Progenitor cell of endocrine pancreas (in vitro differentiated cells): ENCODE results near the gene TCHHL1. TPM values are rescaled to one million over a fixed set of nuclear protein-coding genes. Genes with fewer than 3 reads are reported as not detected.

Experiments
- DNase-seq: peaks from one replicate; pipeline ENCODE4 v3.0.0; 2021; ENCODE audit warnings: low spot score; ENCODE audit not compliant: unreplicated experiment
- H3K27ac Mint-ChIP-seq: 2 replicates; pipeline ENCODE4 v1.8.0; 2021; ENCODE audit warnings: mild to moderate bottlenecking, moderate library complexity, mixed read lengths
- H3K27me3 Mint-ChIP-seq: 2 replicates; pipeline ENCODE4 v1.8.0; 2021; ENCODE audit warnings: mixed read lengths
- H3K36me3 Mint-ChIP-seq: 2 replicates; pipeline ENCODE4 v1.8.0; 2022; ENCODE audit warnings: mixed read lengths; ENCODE audit not compliant: insufficient read depth
- H3K4me1 Mint-ChIP-seq: 2 replicates; pipeline ENCODE4 v1.8.0; 2021; ENCODE audit warnings: low read depth, mixed read lengths
- H3K4me3 Mint-ChIP-seq: 2 replicates; pipeline ENCODE4 v1.8.0; 2021; ENCODE audit warnings: low read depth, mild to moderate bottlenecking, moderate library complexity, mixed read lengths
- H3K9me3 Mint-ChIP-seq: 2 replicates; pipeline ENCODE4 v1.8.0; 2021; ENCODE audit warnings: low read depth, mixed read lengths
- CTCF ChIP-seq: fragments of 200-600 bp; sonication (generic); IDR thresholded peaks from one replicate; pipeline ENCODE4 v1.5.0; 2021; ENCODE audit warnings: antibody characterized with exemption, mild to moderate bottlenecking; ENCODE audit not compliant: unreplicated experiment
- total RNA-seq: library from RNA; stranded (reverse); gene quantifications from 2 replicates; pipeline ENCODE4 v1.2.1, GENCODE V29; 2021

Gene TCHHL1
- total RNA-seq, 1 donor from 2014 or later, result not detected

GRCh38 chr1:152110860-152111514, 22.1 kb upstream of the TCHHL1 start:
- no peak overlapping the region for H3K4me3 Mint-ChIP-seq
- H3K9me3 Mint-ChIP-seq, result no peaks in the 10 kb centered on the region
- H3K27me3 Mint-ChIP-seq, result peaks cover 4% of the 10 kb centered on the region
- no peaks in the 10 kb centered on the region for H3K4me1 Mint-ChIP-seq
- peaks cover 9% of the 10 kb centered on the region for H3K36me3 Mint-ChIP-seq
- DNase-seq, result no peak
- H3K27ac Mint-ChIP-seq, result no peak overlapping the region
- TF ChIP-seq CTCF, result no peak

GRCh38 chr1:152110365-152110859, 21.5 kb upstream of the TCHHL1 start:
- no peak for DNase-seq

GRCh38 chr1:152109998-152110294, 21.1 kb upstream of the TCHHL1 start:
- H3K4me1 Mint-ChIP-seq, result no peaks in the 10 kb centered on the region
- H3K9me3 Mint-ChIP-seq, result no peaks in the 10 kb centered on the region
- no peak overlapping the region for H3K4me3 Mint-ChIP-seq
- peaks cover 9% of the 10 kb centered on the region for H3K36me3 Mint-ChIP-seq
- no peak overlapping the region for H3K27ac Mint-ChIP-seq
- TF ChIP-seq CTCF, result no peak
- DNase-seq, result no peak
- peaks cover 6% of the 10 kb centered on the region for H3K27me3 Mint-ChIP-seq

More at GRCh38 chr1:152110365-152110859, 21.5 kb upstream of the TCHHL1 start:
- H3K4me3 Mint-ChIP-seq, result no peak overlapping the region
- H3K27me3 Mint-ChIP-seq, result peaks cover 1% of the 10 kb centered on the region
- no peak overlapping the region for H3K27ac Mint-ChIP-seq
- H3K4me1 Mint-ChIP-seq, result no peaks in the 10 kb centered on the region
- no peak for TF ChIP-seq CTCF
- H3K36me3 Mint-ChIP-seq, result peaks cover 9% of the 10 kb centered on the region
- H3K9me3 Mint-ChIP-seq, result no peaks in the 10 kb centered on the region

- DNase-seq, result no peak
- peaks cover 9% of the 10 kb centered on the region for H3K36me3 Mint-ChIP-seq
- no peak overlapping the region for H3K4me3 Mint-ChIP-seq
- no peak overlapping the region for H3K27ac Mint-ChIP-seq
- peaks cover 11% of the 10 kb centered on the region for H3K27me3 Mint-ChIP-seq
- H3K9me3 Mint-ChIP-seq, result no peaks in the 10 kb centered on the region
- H3K4me1 Mint-ChIP-seq, result no peaks in the 10 kb centered on the region
- TF ChIP-seq CTCF, result no peak
These were observed 20.6 kb upstream of the TCHHL1 start for GRCh38 chr1:152109231-152109997.

- no peaks in the 10 kb centered on the region for H3K4me1 Mint-ChIP-seq
- no peak overlapping the region for H3K27ac Mint-ChIP-seq
- no peak overlapping the region for H3K4me3 Mint-ChIP-seq
- peaks cover 9% of the 10 kb centered on the region for H3K36me3 Mint-ChIP-seq
- H3K9me3 Mint-ChIP-seq, result no peaks in the 10 kb centered on the region
- TF ChIP-seq CTCF, result no peak
- no peak for DNase-seq
- H3K27me3 Mint-ChIP-seq, result peaks cover 12% of the 10 kb centered on the region
These were observed 20.0 kb upstream of the TCHHL1 start for GRCh38 chr1:152108882-152109222.
